Stomach (tissue), 9 donors: ENCODE data around the gene PHRF1. TPM values are rescaled to one million over a fixed set of nuclear protein-coding genes. Genes with fewer than 3 reads are reported as not detected.
A peak's percentile ranks its signal among the peaks of the same experiment; 100 is the strongest.

Source experiments
- DNase-seq, 2 donors: peaks; one replicate each; pipeline versions ENCODE4 v3.0.0 to v3.0.0-alpha.2; 2013 to 2019
- H3K27ac ChIP-seq, 5 donors: fragments of 200-600 bp in 4 of 5; sonication (generic) in 4 of 5; one replicate each; pipeline ENCODE4 v1.5.1; 2013 to 2019; ENCODE audit warnings: mild to moderate bottlenecking in 1 of 5, moderate library complexity in 1 of 5
- H3K27me3 ChIP-seq, 3 donors: fragments of 200-600 bp; sonication (generic); one replicate each; pipeline ENCODE4 v1.5.1; 2017 to 2019; ENCODE audit warnings: mixed run types in 1 of 3
- H3K36me3 ChIP-seq, 4 donors: fragments of 200-600 bp; sonication (generic); 1 replicate in 3 of 4; 2 replicates in 1 of 4; pipeline ENCODE4 v1.5.1; 2016 to 2019
- H3K4me1 ChIP-seq, 4 donors: fragments of 200-600 bp; sonication (generic); one replicate each; pipeline ENCODE4 v1.5.1; 2016 to 2019
- H3K4me3 ChIP-seq, 4 donors: fragments of 200-600 bp; sonication (generic) in 3 of 4; one replicate each; pipeline ENCODE4 v1.5.1; 2016 to 2019; ENCODE audit warnings: mild to moderate bottlenecking in 1 of 4
- H3K9me3 ChIP-seq, 4 donors: fragments of 200-600 bp; sonication (generic); one replicate each; pipeline ENCODE4 v1.5.1; 2016 to 2019
- CTCF ChIP-seq, 7 experiments: fragments of 450-650 bp in 4 of 7; fragments of 200-600 bp in 3 of 7; sonication (generic) in 3 of 7; IDR thresholded peaks; one replicate each; pipeline ENCODE4 v1.5.1; 2016 to 2019; ENCODE audit warnings: antibody characterized with exemption in 7 of 7, control low read depth in 2 of 7, mild to moderate bottlenecking in 1 of 7
- EP300 ChIP-seq: sonication (generic); formaldehyde crosslinking; IDR thresholded peaks from one replicate; pipeline ENCODE4 v1.6.1; 2017; ENCODE audit warnings: antibody characterized with exemption
- POLR2A ChIP-seq, 4 donors: fragments of 450-650 bp; IDR thresholded peaks; one replicate each; pipeline ENCODE4 v1.6.1; 2016; ENCODE audit warnings: antibody characterized with exemption in 4 of 4, control low read depth in 2 of 4, mild to moderate bottlenecking in 1 of 4, moderate library complexity in 1 of 4
- POLR2AphosphoS5 ChIP-seq, 3 donors: sonication (generic); formaldehyde crosslinking; IDR thresholded peaks; one replicate each; pipeline ENCODE4 v1.6.1; 2016; ENCODE audit warnings: antibody characterized with exemption in 3 of 3
- WGBS, 5 donors: extraction: QIAGEN DNeasy Blood & Tissue Kit in 3 of 5; methylation state at CpG; one replicate each; pipeline versions ENCODE4 v1.1.5 to v1.1.7; 2013 to 2018; 5-methylcytosine and 5-hydroxymethylcytosine counted together
- intact Hi-C: fragments of 100-400 bp; cut with DNase I; formaldehyde crosslinking; loops from one replicate; pipeline ENCODE4 v1.15.1; 2023; ENCODE audit warnings: low total_unique reads
- polyA plus RNA-seq, 3 donors: library from polyadenylated mRNA; stranded (reverse); fragments of 200-250 nt; gene quantifications; one replicate each; pipeline ENCODE4 v1.2.3, GENCODE V29; 2013
- total RNA-seq, 5 donors: library from RNA; depleted of rRNA; stranded (reverse); fragments of >200 nt; gene quantifications; one replicate each; pipeline versions ENCODE4 v1.1.0 to v1.2.3, GENCODE V29; 2014 to 2016
- donor health status: healthy with polysubstance abuse.
- donor health status: Bipolar disorder and iron deficiency.
- donor health status: healthy.

PHRF1 gene
- total and polyA plus RNA-seq, 8 donors = 7.9 to 60.8 (median 19.5) TPM

GRCh38 chr11:535519-536454 lies 40.5 kb upstream of the PHRF1 start, which contains the start of gene HRAS:
HRAS (minus strand) TSS chr11:535576.
- Histone ChIP-seq H3K4me1 (peaks cover 38 to 50% (median 49%) of the 10 kb centered on the region in 4 donors), H3K9me3 (no peaks in the 10 kb centered on the region), H3K4me3 (peak within 1 kb of the TSS; percentile 65 to 91 (median 86)), H3K27me3 (peaks cover 0 to 22% (median 0%) of the 10 kb centered on the region in 3 donors), H3K36me3 (peaks cover 13 to 31% (median 29%) of the 10 kb centered on the region in 4 donors), H3K27ac (peak within 1 kb of the TSS; percentile 80 to 94 (median 90))
- 1 to 7% (median 3%) methylated on average over 18 to 97 of the region's 97 CpGs for WGBS, 5 donors
- TF ChIP-seq POLR2AphosphoS5 (IDR thresholded peaks at IDR 0.05) = peak; percentile 21 to 84 (median 80)
- no peak for TF ChIP-seq CTCF (IDR thresholded peaks at IDR 0.05)
- peak; percentile 97 to 99 for DNase-seq
- intact Hi-C loops = no loop called here

- Histone ChIP-seq H3K36me3 (peaks cover 9 to 19% (median 17%) of the 10 kb centered on the region in 4 donors), H3K9me3 (no peaks in the 10 kb centered on the region), H3K4me3 (peak within 1 kb of the TSS; percentile 65 to 91 (median 77)), H3K4me1 (peaks cover 38 to 50% (median 49%) of the 10 kb centered on the region in 4 donors), H3K27ac (peak within 1 kb of the TSS; percentile 80 to 94 (median 88)), H3K27me3 (peaks cover 0 to 22% (median 0%) of the 10 kb centered on the region in 3 donors)
- DNase-seq = peak; percentile 94 to 96
- WGBS, 5 donors = 1 to 3% (median 1%) methylated on average over 39 to 93 of the region's 93 CpGs
- intact Hi-C loops = no loop called here
- no peak for TF ChIP-seq POLR2A (IDR thresholded peaks at IDR 0.05)
- TF ChIP-seq EP300 = no peak
- TF ChIP-seq CTCF (IDR thresholded peaks at IDR 0.05) = peak in 1 of 7 experiments; percentile 4
- peak; percentile 3 to 65 (median 32) for TF ChIP-seq POLR2AphosphoS5 (IDR thresholded peaks at IDR 0.05)
Observed at GRCh38 chr11:536841-537621, 39.2 kb upstream of the PHRF1 start, which contains the start of gene LRRC56. LRRC56 (plus strand) TSS chr11:537527; CDS start chr11:540685, 3,158 bp downstream.

DNA sequence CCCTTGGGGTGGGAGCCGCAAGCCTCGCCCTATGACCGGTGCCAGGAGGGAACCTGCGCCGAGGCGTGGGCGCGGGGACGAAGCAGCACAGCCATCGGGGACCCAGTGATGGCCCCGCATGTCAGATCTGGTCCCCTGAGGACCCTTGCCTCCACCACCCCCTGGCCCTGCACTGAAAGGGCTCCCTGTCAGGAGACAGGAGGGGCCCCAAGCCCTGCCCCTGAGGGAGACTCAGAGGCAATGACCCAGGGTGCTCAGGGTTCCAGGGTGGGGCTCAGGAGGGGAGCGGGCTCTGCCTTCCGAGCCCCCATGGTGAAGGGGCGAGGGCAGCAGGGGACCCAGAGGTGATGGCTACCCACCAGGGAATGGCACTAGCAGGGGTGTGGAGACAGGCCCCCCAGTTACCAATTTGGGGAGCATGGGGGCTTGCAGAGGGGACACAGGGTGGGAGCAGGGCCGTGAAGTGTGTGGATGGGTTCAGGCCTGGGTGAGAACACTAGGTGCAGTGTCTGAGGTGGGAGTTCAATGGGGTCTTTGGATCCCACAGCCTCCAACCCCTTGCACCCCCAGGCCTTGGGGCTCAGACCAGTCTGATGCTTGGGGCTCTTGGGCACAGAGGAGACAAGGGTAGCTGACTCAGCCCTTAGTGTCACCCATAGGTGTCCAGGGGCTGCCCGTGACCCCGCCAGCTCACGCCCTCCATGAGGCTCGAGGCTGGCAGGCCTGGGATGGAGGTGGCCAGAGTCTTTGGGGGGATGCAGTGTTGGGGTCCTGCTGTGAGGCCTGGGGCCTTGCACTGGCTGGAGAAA lies 38.4 kb upstream of the PHRF1 start:
- Histone ChIP-seq H3K4me3 (peak overlapping the region; percentile 65 to 91 (median 77)), H3K9me3 (no peaks in the 10 kb centered on the region), H3K36me3 (peaks cover 2 to 11% (median 9%) of the 10 kb centered on the region in 4 donors), H3K27ac (peak overlapping the region; percentile 47 to 94 (median 88)), H3K27me3 (peaks cover 0 to 22% (median 0%) of the 10 kb centered on the region in 3 donors), H3K4me1 (peaks cover 38 to 47% (median 47%) of the 10 kb centered on the region in 4 donors)
- DNase-seq = no peak
- TF ChIP-seq POLR2A (IDR thresholded peaks at IDR 0.05) (no peak), CTCF (IDR thresholded peaks at IDR 0.05) (no peak), POLR2AphosphoS5 (IDR thresholded peaks at IDR 0.05) (no peak), EP300 (no peak)
- 29 to 56% (median 39%) methylated on average over 11 to 19 of the region's 19 CpGs for WGBS, 5 donors
- intact Hi-C loops = no loop called here
